ENCODE data around the gene NANOS1.

The NANOS1 gene

GRCh38 chr10:119029613-119030420 is at the start of gene NANOS1:
Gene NANOS1, plus strand, starts transcription at chr10:119029714. Its CDS starts 88 bp downstream, at chr10:119029802.
- no peak for DNase-seq

DNA sequence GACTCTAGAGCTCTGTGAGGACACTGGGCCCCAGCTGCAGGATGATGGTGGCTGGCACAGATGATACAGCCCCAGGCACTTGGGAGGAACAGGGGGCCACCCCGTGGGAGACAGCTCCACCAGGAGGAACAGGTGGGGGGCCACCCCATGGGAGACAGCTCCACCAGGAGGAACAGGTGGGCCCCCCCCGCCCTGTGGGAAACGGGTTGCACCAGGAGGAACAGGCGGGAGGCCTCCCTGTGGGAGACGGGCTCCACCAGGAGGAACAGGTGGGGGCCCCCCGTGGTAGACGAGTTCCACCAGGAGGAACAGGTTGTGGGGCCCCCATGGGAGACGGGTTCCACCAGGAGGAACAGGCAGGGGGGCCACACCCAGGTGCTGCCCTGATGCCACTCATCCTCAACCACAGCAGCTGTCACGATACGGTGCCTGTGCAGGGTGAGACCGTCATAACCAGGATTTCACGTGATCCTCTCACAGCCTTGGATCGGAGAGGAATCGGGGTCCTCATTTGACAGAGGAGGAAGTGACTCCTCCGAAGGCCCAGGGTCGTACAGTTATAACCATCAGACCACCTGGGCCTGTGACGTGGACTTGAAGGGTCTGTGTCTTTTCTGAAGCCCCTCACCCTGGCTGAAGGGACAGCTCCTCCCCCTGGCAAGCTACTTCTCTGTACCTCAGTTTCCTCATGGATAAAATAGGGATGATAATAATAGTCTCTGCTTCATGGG is 49.2 kb upstream of the NANOS1 start:
- no peak for DNase-seq

DNA sequence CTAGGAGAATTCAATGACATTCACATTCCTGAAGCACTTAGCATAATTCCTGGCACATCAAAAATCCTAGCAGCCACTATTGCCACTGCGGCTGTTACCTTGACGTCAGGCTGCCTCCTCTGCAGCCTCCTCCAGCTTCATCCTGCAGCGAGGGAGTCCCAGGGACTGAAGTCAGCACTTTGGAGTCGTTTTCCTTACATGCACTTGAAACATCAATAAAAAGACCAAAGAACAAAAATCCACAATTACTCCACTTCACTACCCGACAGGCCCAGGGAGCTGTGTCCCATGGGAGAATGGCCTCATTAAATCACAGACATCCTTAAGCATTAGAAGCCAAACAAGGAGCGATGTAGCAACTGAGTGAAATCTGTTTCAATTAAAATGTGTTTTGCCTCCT is 48.6 kb upstream of the NANOS1 start:
- no peak for DNase-seq

DNA sequence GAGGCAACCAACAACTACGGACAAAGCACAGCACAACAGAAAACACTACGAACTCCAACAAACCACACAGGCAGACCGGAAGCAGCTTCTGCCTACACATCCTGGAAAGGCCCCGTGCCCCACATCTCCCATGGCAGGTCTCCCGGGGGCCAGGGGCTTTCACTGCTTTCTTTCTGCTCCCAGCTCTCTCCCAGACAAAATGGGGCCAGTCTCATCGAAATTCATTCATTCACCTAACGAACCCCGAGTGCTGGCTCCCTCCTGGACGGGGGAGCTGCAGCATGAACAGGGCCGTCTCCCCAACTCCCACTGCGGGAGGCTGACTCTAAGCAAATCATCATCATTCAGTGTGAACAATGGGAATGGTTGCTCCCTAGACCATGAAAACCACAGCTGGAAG is 47.6 kb upstream of the NANOS1 start:
- no peak for DNase-seq

- no peak for DNase-seq
Observed at GRCh38 chr10:118982366-118982765, 47.1 kb upstream of the NANOS1 start.

DNA sequence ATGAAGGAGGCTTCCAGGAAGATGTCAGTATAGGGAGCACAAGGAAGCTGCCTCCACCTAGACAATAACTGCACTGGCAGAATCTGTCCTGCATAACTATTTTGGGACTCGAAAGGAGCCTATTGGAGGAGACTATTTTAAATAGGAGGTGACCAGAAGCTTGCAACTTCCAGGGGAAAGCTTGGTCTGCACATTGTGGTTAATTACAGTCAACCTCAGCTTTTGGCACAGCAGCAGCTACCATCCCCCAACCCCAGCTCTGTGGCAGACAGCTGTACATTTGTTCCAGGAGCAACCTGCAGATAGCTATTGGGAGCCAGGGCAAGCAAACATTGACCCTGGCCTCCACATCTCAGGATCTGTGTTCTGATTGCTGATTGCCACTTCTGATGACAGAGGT is 46.3 kb upstream of the NANOS1 start:
- DNase-seq: no peak

- no peak for DNase-seq
Observed at GRCh38 chr10:118985576-118985975, 43.9 kb upstream of the NANOS1 start.

- DNase-seq: no peak
Observed at GRCh38 chr10:118986815-118987790, 42.4 kb upstream of the NANOS1 start.

DNA sequence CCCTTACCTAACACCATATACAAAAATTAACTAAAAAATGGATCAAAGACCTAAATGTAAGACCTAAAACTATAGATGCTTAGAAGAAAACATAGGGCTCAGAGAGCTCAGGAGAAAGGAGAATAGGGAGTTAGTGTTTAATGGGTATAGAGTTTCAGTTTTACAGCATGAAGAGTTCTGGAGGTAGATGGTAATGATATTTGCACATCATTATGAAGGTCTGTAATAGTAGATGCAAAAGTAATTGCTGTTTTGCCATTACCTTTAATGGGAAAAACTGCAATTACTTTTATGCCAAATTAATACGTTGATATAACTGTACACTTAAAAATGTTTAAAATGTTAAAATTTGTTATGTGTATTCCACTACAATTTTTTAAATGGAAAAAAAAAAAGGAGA is 39.2 kb upstream of the NANOS1 start:
- DNase-seq: no peak

GRCh38 chr10:118992496-118992895 is 37.0 kb upstream of the NANOS1 start:
- DNase-seq: no peak

DNA sequence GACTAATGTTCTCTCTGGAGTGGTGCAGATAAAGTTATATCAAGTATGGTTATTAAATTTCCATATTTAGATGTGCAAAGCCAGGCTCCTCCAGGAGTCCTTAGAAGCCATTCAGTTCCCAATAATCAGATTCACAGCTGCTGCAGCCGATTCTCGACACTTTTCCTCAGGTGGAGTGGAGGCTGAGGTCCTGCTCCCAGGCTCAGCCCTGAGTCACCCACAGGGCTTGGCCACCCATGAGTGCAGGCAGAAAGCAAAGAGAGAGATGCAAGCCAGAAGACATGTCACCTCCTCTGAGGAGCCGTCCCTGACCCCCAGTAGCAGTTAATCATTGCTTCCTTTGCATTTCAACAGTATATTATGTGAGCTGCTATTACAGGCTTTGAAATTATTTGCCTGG is 36.3 kb upstream of the NANOS1 start:
- DNase-seq: no peak

DNA sequence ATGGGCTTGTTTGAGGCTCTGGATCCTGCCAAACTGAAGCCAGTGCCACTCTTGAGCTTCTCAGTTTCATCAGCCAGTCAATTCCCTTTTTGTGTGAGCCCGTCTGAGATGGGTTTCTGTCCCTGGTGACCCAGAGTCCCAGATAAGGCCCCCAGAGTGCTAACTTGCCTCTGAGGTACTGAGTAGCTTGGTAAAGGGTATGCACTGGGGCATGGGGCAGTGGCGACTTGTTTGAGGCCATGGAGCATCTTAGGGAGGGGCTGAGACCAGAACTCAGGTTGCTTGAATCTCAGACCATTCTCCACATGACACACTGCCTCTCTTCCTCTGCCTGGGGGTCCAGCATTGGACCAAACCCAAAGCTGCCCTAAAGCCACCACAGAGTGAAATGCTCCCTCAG is 35.2 kb upstream of the NANOS1 start:
- DNase-seq: no peak

GRCh38 chr10:118995739-118996138 is 33.8 kb upstream of the NANOS1 start:
- no peak for DNase-seq

DNA sequence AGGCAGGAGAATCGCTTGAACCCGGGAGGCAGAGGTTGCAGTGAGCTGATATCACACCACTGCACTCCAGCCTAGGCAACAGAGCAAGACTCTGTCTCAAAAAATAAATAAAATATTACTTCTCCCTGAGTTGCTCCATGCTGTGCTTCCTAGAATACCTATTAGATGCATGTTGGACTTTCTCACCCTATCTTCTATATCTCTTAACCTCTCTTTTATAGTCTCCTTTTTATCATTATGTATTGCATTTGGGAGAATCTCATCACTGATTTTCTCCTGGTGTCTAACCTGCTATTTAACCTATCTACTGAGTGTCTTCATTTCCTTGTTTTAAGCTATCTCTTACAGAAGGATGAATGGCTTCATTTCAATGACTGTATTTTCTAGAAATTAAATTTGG is 32.1 kb upstream of the NANOS1 start:
- DNase-seq: no peak

DNA sequence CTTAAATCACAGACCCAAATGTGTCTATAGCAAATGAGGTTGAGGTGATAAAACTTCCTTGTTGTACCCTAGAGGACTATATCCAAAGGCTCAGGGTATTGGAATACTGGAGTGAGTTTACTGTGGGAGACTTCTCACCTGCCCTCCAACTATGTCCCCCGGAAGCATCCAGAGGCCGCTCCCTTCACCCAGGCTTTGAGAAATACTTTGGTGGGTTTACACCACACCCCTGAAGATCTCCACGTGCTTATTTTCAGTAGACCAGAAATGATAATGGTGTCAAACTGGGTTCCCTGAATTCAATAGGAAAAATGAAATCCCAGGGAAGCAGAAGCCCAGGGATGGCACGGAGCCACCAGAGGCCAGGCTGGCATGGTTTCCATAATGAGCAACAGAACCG is 31.3 kb upstream of the NANOS1 start:
- no peak for DNase-seq

GRCh38 chr10:119001717-119002500 is 27.6 kb upstream of the NANOS1 start:
- DNase-seq: no peak

GRCh38 chr10:119003572-119004289 is 25.8 kb upstream of the NANOS1 start:
- DNase-seq: no peak

DNA sequence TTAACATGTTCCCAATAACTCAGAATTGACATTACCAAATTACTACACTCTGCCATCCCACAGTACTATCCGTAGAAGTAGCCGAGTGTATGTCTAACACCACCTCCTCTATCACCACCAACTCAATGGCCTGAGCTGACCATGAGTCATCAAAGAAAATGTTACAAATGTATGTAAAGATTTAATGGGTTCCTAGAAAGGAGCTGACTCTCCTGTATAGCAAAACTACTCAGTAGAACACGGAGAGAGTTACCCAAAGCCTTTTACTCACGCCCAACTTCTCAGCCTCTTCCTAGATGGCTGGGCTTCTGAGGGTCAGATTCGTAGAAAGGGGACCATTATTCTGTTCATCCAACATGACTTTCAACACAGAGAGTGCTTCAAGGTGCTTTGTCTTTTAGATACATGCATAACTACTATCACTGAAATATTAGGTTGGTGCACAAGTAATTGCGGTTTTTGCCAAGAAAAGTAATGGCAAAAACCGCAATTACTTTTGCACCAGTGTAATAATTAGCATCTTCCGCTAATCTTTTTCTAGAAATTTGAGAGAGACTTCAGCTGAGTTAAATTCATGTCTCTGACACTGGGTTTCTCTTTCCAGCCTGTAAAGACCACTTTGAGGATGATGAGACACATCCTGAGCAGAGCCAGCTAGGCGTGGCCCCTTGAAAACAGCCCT is 24.0 kb upstream of the NANOS1 start:
- no peak for DNase-seq

- no peak for DNase-seq
Observed at GRCh38 chr10:119006451-119007210, 22.9 kb upstream of the NANOS1 start.

DNA sequence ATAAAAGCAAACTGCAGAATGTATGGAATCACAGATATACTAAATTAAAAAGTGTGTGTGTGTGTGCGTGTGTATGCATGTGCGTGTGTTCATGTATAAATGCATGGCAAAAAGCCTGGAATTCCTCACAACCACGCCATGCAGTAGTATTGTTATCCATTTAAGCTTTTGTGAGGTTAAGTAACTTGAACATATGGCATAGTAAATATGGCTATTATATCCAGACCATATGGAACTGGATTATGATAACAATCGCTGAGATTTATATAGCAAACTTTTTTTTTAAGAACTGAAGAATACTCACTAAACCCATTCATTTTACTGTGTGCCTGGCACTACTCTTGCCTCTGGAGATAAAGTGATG is 22.3 kb upstream of the NANOS1 start:
- no peak for DNase-seq

DNA sequence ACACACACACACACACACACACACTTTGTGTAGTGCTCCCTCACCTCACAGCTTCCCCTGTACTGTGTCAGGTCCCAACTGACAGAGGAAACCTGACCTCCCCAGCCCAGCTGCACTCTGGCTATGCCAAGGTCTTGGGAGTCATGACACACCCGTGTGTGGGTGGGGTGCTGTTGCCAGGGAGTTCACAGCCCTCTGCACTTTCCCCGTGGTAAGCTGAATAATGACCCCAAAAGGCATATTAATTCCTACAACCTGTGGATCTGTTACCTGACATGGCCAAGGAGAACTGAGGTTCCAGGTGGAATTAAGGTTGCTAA is 8.9 kb upstream of the NANOS1 start:
- no peak for DNase-seq

All from activated CD4-positive, alpha-beta T cell treated with anti-CD3 and anti-CD28 coated beads for 1 hour (primary cell).